ENCODE measurements around the gene ZNF497.

GRCh38 chr19:58382997-58383603 lies 20.5 kb upstream of the ZNF497 start:
- TF ChIP-seq CTCF (conservative IDR thresholded peaks at IDR 0.05 in 1 of 2, IDR thresholded peaks at IDR 0.05 in 1 of 2; ENCODE audit: low read depth in 1 of 2, low read length in 2 of 2): no peak
- no peak for TF ChIP-seq EZH2 (IDR thresholded peaks at IDR 0.05; ENCODE audit: low read length, missing control alignments)

Data from fibroblast of lung (primary cell).